Loucy (cell line): Measurements from ENCODE around the gene RHEX.

Experiments
- CTCF ChIP-seq: fragments of 200-600 bp; sonication (generic); conservative IDR thresholded peaks from 2 replicates; pipeline ENCODE4 v1.5.1; 2014; ENCODE audit warnings: mild to moderate bottlenecking, antibody characterized with exemption, low read length
- EZH2phosphoT487 ChIP-seq: fragments of 200-600 bp; IDR thresholded peaks from 2 replicates; pipeline ENCODE4 v1.6.1; 2018; ENCODE audit warnings: antibody characterized with exemption, mild to moderate bottlenecking, moderate library complexity, borderline replicate concordance

- TF ChIP-seq EZH2phosphoT487 (no peak), CTCF (no peak)
Observed at GRCh38 chr1:206135248-206135647, 82.3 kb downstream of the RHEX start.
